Activated CD4-positive, alpha-beta T cell treated with anti-CD3 and anti-CD28 coated beads for 36 hours (primary cell): ENCODE data around the gene TNFRSF6B. TPM values are rescaled to one million over a fixed set of nuclear protein-coding genes. Genes with fewer than 3 reads are reported as not detected.

Experiments
- ATAC-seq: fragments of 200-7000 bp; cut with Tn5 transposase; one replicate; pipeline ENCODE4 v1.10.0; 2021; ENCODE audit warnings: mild to moderate bottlenecking, moderate library complexity
- CTCF ChIA-PET: fragments of 350-600 bp; sonication (Branson Sonifier 250); formaldehyde crosslinking; loops from one replicate; lab custom pipeline; 2021; ENCODE audit warnings: antibody characterized with exemption; lab: Charles Lee
- POLR2A ChIA-PET: fragments of 350-600 bp; sonication (Branson Sonifier 250); formaldehyde crosslinking; loops from one replicate; lab custom pipeline; 2021; ENCODE audit warnings: antibody characterized with exemption, inconsistent platforms; lab: Charles Lee
- DNase-seq: peaks from one replicate; pipeline ENCODE4 v3.0.0-alpha.2; 2020
- H3K27ac Mint-ChIP-seq: one replicate; pipeline ENCODE4 v1.8.0; 2021; ENCODE audit warnings: mixed read lengths
- H3K27me3 Mint-ChIP-seq: one replicate; pipeline ENCODE4 v1.8.0; 2021; ENCODE audit warnings: mixed read lengths
- H3K36me3 Mint-ChIP-seq: one replicate; pipeline ENCODE4 v1.8.0; 2021; ENCODE audit warnings: low read depth, mixed read lengths
- H3K4me1 Mint-ChIP-seq: one replicate; pipeline ENCODE4 v1.8.0; 2021; ENCODE audit warnings: mixed read lengths
- H3K4me3 Mint-ChIP-seq: one replicate; pipeline ENCODE4 v1.8.0; 2021; ENCODE audit warnings: mild to moderate bottlenecking, moderate library complexity, mixed read lengths
- H3K9me3 Mint-ChIP-seq: one replicate; pipeline ENCODE4 v1.8.0; 2021; ENCODE audit warnings: low read depth, mixed read lengths
- intact Hi-C, 2 experiments: fragments of 100-400 bp; cut with DNase I in 1 of 2; cut with micrococcal nuclease in 1 of 2; formaldehyde crosslinking; loops; one replicate each; pipeline versions ENCODE4 v1.14.2 to v1.15.1; 2022 to 2024; cut with DNase I, micrococcal nuclease
- total RNA-seq, 2 experiments: library from RNA; stranded (reverse); gene quantifications; one replicate each; pipeline ENCODE4 v1.2.3, GENCODE V29; 2021

Gene TNFRSF6B
- total RNA-seq, 2 experiments from 2014 or later: 0.21 to 1.7 TPM

DNA sequence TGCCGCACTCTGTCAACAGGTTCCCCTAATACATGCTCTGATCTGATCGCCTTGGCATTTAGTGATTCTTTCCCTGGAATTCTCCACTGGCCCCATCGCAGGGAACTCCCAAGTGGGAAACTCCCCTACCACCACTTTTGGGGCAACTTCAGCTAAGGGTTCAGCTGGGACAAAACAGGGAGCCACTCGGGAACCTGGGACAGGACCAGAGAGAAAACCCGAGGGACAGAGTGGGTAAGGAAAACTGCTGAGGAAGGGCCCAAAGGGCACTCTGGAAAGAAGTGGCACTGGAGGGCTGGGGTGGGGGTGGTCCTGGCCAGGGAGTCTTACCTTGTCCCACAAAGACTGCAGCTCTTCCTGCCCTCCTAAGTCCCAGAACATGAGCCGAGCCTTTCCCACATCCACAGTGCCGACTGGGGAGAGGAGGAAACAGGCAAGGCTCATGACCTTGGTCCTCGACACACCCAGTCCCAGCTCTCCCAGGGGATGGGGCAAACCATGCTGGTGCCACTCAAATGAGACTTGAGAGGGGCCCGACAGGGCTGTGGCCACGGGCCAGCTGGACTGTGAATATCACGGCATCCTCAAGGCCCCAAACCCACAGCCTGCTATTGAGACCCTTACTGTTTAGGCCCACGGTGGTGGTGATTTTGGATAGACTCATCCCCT, 9.7 kb downstream of the TNFRSF6B start:
- POLR2A ChIA-PET: no interaction called here
- H3K4me3 Mint-ChIP-seq: peak overlapping the region; percentile 95
- intact Hi-C loops: loop anchor here (2.0 to 5.0 kb wide), 9 partner anchors 23 to 351 kb away; partner anchors contain the start of genes PRPF6 (in 1 of the 2), TPD52L2 (in 1 of the 2) and UCKL1 (in 1 of the 2)

DNA sequence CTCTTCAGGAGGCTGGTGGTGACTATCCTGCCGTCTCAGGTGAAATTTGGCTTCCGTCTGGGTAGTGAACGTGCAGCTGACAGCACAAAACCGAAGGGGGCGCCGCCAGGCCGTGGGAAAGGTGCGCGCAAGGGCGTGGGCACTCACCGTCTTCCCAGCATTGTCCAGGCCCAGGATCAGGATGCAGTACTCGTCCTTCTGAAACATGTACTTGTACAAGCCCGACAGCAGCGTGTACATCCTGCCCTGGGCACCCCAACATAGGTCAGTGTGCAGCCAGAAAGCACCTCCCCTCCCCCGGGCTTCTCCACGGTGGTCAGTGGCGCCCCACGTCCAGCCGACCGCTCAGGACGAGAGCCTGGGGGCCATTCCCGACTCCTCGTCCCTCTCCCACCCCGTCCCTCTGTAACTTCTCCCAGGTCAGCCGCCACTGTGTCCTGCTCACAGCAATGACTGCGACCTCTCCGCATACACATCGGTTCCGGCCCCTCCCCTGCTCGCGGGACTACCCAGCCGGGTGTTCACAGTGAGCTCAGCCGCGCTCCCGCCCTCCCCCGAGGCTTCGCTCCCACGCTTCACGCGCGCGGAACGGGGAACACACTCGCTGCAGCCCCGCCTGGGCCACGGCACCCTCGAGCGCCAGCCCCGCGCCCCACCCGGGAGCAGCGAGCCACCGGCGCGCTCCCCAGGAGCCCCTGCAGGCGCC, 10.6 kb downstream of the TNFRSF6B start:
- ChIA-PET POLR2A (interaction anchor here (1.0 to 1.7 kb wide), 4 partner anchors 10 to 331 kb away, joined by 3 to 10 read pairs (median 5); partner anchors contain the start of genes LIME1 and TPD52L2), CTCF (interaction anchor here (0.5 to 2.9 kb wide), 18 partner anchors 9 to 1891 kb away, joined by 3 to 14 read pairs (median 3); partner anchors contain the start of genes LIME1, PTK6 and TPD52L2)
- H3K36me3 Mint-ChIP-seq: peaks cover 50% of the 10 kb centered on the region
- DNase-seq: peak; percentile 85
- H3K27ac Mint-ChIP-seq: peak overlapping the region; percentile 90
- H3K27me3 Mint-ChIP-seq: no peaks in the 10 kb centered on the region
- ATAC-seq: peak; percentile 61
- no peaks in the 10 kb centered on the region for H3K9me3 Mint-ChIP-seq
- intact Hi-C loops: loop anchor here (1.0 to 5.0 kb wide), 18 partner anchors 22 to 350 kb away; partner anchors contain the start of genes GMEB2 (in 1 of the 2), PRPF6 (in 1 of the 2), RTEL1 (in 1 of the 2) and TPD52L2 (in 1 of the 2)
- peaks cover 39% of the 10 kb centered on the region for H3K4me1 Mint-ChIP-seq
- peak overlapping the region; percentile 95 for H3K4me3 Mint-ChIP-seq

More for the DNA sequence above, 9.7 kb downstream of the TNFRSF6B start:
- no peak for DNase-seq
- CTCF ChIA-PET: interaction anchor here (0.8 to 2.9 kb wide), 4 partner anchors 21 to 156 kb away, joined by 3 to 14 read pairs (median 5); partner anchors contain the start of gene LIME1
- Mint-ChIP-seq H3K27ac (peak overlapping the region; percentile 90), H3K4me1 (peaks cover 35% of the 10 kb centered on the region), H3K36me3 (peaks cover 41% of the 10 kb centered on the region), H3K27me3 (no peaks in the 10 kb centered on the region), H3K9me3 (no peaks in the 10 kb centered on the region)
- no peak for ATAC-seq

DNA sequence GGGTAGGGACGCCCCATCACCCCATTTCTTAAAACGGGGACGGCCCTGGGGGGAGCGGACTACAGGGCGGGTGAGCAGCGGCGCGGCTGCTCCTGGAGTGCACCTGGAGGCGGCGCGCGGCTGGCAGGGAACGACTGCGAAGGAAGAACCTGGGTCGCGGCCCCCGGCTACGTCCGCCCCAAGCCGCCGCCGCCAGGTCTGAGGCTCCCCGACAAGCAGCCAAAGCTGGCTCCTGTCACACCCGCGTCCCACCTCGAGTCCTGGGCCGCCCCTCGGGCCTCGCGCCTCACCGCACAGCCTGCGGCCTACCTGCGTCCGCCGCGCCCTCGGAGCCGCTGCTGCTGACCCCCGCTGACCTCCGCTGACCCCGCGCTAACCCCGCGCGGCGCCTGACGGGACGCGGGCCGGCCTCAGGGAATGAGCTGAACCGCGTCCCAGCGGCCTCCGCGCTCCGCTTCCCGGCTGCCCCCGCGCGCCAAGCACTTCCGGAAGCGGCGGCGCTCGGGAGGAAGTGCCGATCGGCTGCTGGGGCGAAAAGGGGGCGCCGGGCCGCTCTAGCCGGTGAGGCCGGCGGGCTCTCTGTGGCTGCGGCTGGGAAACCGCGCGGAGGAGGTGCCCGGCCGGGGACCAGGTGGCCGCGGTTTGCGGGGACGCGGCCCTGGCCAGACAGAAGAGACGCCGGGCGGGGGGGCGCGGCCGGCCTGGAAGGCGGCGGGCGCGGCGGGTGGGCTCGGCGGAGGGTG, 11.3 kb downstream of the TNFRSF6B start, which contains the start of the genes ARFRP1 and ZGPAT:
TSS of gene ARFRP1 (minus strand) at position 419 of the 743 bp plus-strand sequence. CDS start 885 bp downstream, outside the sequence.
TSS of gene ZGPAT (plus strand) at position 482 of the 743 bp plus-strand sequence. CDS start 542 bp downstream, outside the sequence.
- peak; percentile 89 for ATAC-seq
- intact Hi-C loops: loop anchor here (1.0 to 5.0 kb wide), 18 partner anchors 21 to 349 kb away; partner anchors contain the start of genes GMEB2 (in 1 of the 2), PRPF6 (in 1 of the 2), RTEL1 (in 1 of the 2) and TPD52L2 (in 1 of the 2)
- H3K36me3 Mint-ChIP-seq: peaks cover 57% of the 10 kb centered on the region
- peaks cover 44% of the 10 kb centered on the region for H3K4me1 Mint-ChIP-seq
- CTCF ChIA-PET: interaction anchor here (0.5 to 2.9 kb wide), 17 partner anchors 9 to 1892 kb away, joined by 3 to 14 read pairs (median 3); partner anchors contain the start of genes LIME1, PTK6 and TPD52L2
- no peaks in the 10 kb centered on the region for H3K27me3 Mint-ChIP-seq
- H3K4me3 Mint-ChIP-seq: peak within 1 kb of the TSS; percentile 95
- peak within 1 kb of the TSS; percentile 90 for H3K27ac Mint-ChIP-seq
- peak; percentile 94 for DNase-seq
- POLR2A ChIA-PET: interaction anchor here (0.6 to 1.7 kb wide), 6 partner anchors 11 to 331 kb away, joined by 3 to 10 read pairs (median 4); partner anchors contain the start of genes LIME1, RTEL1 and TPD52L2
- peaks cover 3% of the 10 kb centered on the region for H3K9me3 Mint-ChIP-seq

DNA sequence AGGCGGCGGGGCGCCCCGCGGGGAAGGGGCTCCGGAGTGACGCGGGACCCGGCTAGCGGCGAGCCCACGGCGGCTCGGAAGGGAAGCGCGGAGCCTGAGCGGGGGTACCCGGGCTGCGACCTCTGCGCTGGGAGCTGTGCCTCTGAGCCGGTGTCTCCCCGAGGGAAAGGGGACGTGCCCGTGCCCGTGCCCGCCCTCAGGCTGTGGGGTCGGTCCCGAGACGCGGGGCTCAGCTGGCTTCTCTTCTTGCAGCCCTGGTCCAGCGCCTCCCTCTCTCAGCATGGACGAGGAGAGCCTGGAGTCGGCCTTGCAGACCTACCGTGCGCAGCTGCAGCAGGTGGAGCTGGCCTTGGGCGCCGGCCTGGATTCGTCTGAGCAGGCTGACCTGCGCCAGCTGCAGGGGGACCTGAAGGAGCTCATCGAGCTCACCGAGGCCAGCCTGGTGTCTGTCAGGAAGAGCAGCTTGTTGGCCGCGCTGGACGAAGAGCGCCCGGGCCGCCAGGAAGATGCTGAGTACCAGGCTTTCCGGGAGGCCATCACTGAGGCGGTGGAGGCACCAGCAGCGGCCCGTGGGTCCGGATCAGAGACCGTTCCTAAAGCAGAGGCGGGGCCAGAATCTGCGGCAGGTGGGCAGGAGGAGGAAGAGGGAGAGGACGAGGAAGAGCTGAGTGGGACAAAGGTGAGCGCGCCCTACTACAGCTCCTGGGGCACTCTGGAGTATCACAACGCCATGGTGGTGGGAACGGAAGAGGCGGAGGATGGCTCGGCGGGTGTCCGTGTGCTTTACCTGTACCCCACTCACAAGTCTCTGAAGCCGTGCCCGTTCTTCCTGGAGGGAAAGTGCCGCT, 12.1 kb downstream of the TNFRSF6B start:
- intact Hi-C loops: loop anchor here in 1 of 2 experiments (5.0 kb wide), 3 partner anchors 34 to 89 kb away; no protein-coding TSS in a partner anchor
- ATAC-seq (peak; percentile 1), DNase-seq (peak; percentile 33)
- POLR2A ChIA-PET: interaction anchor here (0.6 to 1.7 kb wide), 5 partner anchors 28 to 330 kb away, joined by 3 to 10 read pairs (median 3); partner anchors contain the start of genes LIME1, RTEL1 and TPD52L2
- CTCF ChIA-PET: interaction anchor here (0.6 to 2.9 kb wide), 10 partner anchors 13 to 171 kb away, joined by 3 to 14 read pairs (median 3); partner anchors contain the start of genes LIME1, PTK6 and TPD52L2
- Mint-ChIP-seq H3K36me3 (peaks cover 59% of the 10 kb centered on the region), H3K4me3 (peak overlapping the region; percentile 95), H3K27ac (peak overlapping the region; percentile 55), H3K4me1 (peaks cover 44% of the 10 kb centered on the region), H3K27me3 (no peaks in the 10 kb centered on the region), H3K9me3 (peaks cover 3% of the 10 kb centered on the region)

DNA sequence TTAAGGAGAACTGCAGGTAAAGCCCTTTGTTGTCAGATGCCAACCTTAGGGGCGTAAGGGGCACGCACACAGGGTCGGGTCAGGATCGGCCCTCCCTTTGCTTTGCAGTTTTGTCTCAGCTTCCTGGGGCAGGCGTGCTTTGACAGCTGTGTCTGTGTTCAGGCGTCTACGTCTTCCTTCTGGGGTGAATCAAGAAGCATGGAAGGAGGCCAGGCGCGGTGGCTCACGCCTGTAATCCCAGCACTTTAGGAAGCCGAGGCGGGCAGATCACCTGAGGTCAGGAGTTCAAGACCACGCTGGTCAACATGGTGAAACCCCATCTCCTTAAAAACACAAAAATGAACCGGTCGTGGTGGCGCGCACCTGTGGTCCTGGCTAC, 12.7 kb downstream of the TNFRSF6B start:
- ATAC-seq: no peak
- peaks cover 47% of the 10 kb centered on the region for H3K4me1 Mint-ChIP-seq
- peaks cover 3% of the 10 kb centered on the region for H3K9me3 Mint-ChIP-seq
- H3K27ac Mint-ChIP-seq: peak overlapping the region; percentile 55
- peaks cover 63% of the 10 kb centered on the region for H3K36me3 Mint-ChIP-seq
- CTCF ChIA-PET: interaction anchor here (1.1 to 2.9 kb wide), 2 partner anchors 18 to 27 kb away, joined by 3 to 14 read pairs; partner anchors contain the start of gene LIME1
- POLR2A ChIA-PET: no interaction called here
- no peaks in the 10 kb centered on the region for H3K27me3 Mint-ChIP-seq
- intact Hi-C loops: loop anchor here in 1 of 2 experiments (5.0 kb wide), 3 partner anchors 33 to 88 kb away; no protein-coding TSS in a partner anchor
- DNase-seq: no peak
- peak overlapping the region; percentile 95 for H3K4me3 Mint-ChIP-seq

DNA sequence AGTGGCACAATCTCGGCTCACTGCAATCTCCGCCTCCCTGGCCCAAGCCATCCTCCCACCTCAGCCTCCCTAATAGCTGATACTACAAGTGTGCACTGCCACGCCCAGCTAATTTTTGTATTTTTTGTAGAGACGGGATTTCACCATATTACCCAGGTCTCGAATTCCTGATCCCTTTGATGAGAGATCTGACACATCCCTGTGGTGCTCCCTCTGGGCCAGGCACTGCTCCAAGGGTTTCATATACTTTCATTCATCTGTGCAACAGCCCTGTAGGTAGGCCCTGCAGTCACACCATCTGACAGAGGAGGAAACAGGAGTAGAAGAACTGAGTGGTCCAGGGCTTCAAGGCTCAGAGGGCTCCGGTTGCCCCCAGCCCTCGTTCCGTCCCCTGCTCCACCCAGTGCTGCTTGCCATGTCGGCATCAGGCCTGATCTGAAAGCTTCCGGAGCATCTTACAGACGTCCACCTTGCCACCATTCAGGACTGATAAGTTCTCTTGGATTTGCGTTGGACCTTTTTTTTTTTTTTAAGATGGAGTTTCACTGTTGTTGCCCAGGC, 14.7 kb downstream of the TNFRSF6B start:
- no peak overlapping the region for H3K4me3 Mint-ChIP-seq
- H3K27ac Mint-ChIP-seq: peak overlapping the region; percentile 49
- intact Hi-C loops: no loop called here
- H3K4me1 Mint-ChIP-seq: peaks cover 56% of the 10 kb centered on the region
- ChIA-PET CTCF (interaction anchor here (0.5 to 1.2 kb wide), 3 partner anchors 78 to 904 kb away, joined by 3 to 4 read pairs (median 3); no protein-coding TSS in a partner anchor), POLR2A (interaction anchor here (0.6 kb wide), 1 partner anchor 155 kb away, joined by 3 read pairs; no protein-coding TSS in a partner anchor)
- peaks cover 67% of the 10 kb centered on the region for H3K36me3 Mint-ChIP-seq
- ATAC-seq (no peak), DNase-seq (no peak)
- no peaks in the 10 kb centered on the region for H3K27me3 Mint-ChIP-seq
- peaks cover 5% of the 10 kb centered on the region for H3K9me3 Mint-ChIP-seq

DNA sequence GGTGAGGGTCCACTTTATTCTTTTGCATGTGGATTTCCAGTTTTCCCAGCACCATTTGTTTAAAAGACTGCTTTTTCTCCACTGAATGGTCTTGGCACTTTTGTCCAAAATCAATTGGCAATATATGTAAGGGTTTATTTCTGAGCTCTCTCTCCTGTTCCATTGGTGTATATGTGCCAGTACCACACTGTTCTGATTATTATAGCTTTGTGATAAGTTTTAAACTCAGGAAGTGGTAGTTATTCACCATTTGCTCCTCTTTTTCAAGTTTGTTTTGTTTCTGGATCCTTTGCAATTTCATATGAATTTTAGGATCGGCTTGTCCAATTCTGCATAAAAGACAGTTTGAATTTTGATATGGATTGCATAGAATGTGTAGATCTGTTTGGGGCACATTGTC, 15.7 kb downstream of the TNFRSF6B start:
- Mint-ChIP-seq H3K4me3 (no peak overlapping the region), H3K36me3 (peaks cover 68% of the 10 kb centered on the region), H3K27me3 (no peaks in the 10 kb centered on the region), H3K9me3 (peaks cover 5% of the 10 kb centered on the region), H3K4me1 (peaks cover 56% of the 10 kb centered on the region), H3K27ac (no peak overlapping the region)
- intact Hi-C loops: no loop called here
- ChIA-PET POLR2A (no interaction called here), CTCF (interaction anchor here (0.7 to 1.2 kb wide), 3 partner anchors 12 to 195 kb away, joined by 3 to 4 read pairs (median 3); no protein-coding TSS in a partner anchor)
- DNase-seq: no peak
- no peak for ATAC-seq

DNA sequence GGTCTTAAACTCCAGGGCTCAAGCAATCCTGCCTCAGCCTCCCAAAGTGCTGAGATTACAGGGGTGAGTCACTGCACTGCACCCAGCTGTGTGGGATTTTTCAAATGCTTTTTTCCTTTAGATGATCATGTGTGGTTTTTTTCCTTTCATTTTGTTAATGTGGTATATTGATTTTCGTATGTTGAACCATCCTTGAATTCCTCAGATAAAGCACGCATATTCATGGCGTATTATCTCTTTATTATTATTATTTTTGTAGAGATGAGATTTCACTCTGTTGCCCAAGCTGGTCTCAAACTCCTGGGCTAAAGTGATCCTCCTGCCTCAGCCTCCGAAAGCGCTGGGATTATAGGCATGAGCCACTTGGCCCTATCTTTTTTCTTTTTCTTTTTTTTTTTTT, 18.4 kb downstream of the TNFRSF6B start:
- peaks cover 10% of the 10 kb centered on the region for H3K9me3 Mint-ChIP-seq
- ChIA-PET CTCF (interaction anchor here (0.6 kb wide), 1 partner anchor 54 kb away, joined by 3 read pairs; no protein-coding TSS in a partner anchor), POLR2A (interaction anchor here (0.6 kb wide), 1 partner anchor 271 kb away, joined by 3 read pairs; no protein-coding TSS in a partner anchor)
- no peak for ATAC-seq
- peaks cover 80% of the 10 kb centered on the region for H3K36me3 Mint-ChIP-seq
- H3K27ac Mint-ChIP-seq: no peak overlapping the region
- intact Hi-C loops: no loop called here
- H3K4me3 Mint-ChIP-seq: no peak overlapping the region
- H3K27me3 Mint-ChIP-seq: no peaks in the 10 kb centered on the region
- H3K4me1 Mint-ChIP-seq: peaks cover 49% of the 10 kb centered on the region
- no peak for DNase-seq

DNA sequence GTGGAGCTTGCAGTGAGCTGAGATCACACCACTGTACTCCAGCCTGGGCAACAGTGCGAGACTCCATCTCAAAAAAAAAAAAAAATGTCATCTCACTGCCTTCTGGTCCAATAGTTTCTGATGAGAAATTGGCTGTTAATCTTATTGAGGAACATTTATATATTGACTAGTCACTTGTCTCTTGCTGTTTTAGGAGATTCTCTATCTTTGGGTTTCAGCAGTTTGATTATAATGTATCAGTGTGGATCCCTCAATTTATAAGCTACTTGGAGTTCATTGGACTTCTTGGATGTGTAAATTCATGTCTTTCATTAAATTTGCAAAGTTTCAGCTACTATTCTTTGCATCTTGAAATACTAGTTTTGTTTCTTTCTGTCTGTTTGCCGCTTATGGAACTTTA, 22.5 kb downstream of the TNFRSF6B start:
- DNase-seq (no peak), ATAC-seq (no peak)
- H3K4me3 Mint-ChIP-seq: no peak overlapping the region
- peak overlapping the region; percentile 33 for H3K27ac Mint-ChIP-seq
- CTCF ChIA-PET: interaction anchor here (0.7 kb wide), 1 partner anchor 45 kb away, joined by 3 read pairs; no protein-coding TSS in a partner anchor
- H3K36me3 Mint-ChIP-seq: peaks cover 72% of the 10 kb centered on the region
- H3K9me3 Mint-ChIP-seq: peaks cover 8% of the 10 kb centered on the region
- intact Hi-C loops: no loop called here
- no peaks in the 10 kb centered on the region for H3K27me3 Mint-ChIP-seq
- peaks cover 45% of the 10 kb centered on the region for H3K4me1 Mint-ChIP-seq
- POLR2A ChIA-PET: no interaction called here
